Measurements from ENCODE around the gene RGS11. TPM values are rescaled to one million over a fixed set of nuclear protein-coding genes. Genes with fewer than 3 reads are reported as not detected.

RGS11 gene
- total and polyA plus RNA-seq, 4 donors = 0.51 to 1.6 (median 0.77) TPM; not detected in 1

DNA sequence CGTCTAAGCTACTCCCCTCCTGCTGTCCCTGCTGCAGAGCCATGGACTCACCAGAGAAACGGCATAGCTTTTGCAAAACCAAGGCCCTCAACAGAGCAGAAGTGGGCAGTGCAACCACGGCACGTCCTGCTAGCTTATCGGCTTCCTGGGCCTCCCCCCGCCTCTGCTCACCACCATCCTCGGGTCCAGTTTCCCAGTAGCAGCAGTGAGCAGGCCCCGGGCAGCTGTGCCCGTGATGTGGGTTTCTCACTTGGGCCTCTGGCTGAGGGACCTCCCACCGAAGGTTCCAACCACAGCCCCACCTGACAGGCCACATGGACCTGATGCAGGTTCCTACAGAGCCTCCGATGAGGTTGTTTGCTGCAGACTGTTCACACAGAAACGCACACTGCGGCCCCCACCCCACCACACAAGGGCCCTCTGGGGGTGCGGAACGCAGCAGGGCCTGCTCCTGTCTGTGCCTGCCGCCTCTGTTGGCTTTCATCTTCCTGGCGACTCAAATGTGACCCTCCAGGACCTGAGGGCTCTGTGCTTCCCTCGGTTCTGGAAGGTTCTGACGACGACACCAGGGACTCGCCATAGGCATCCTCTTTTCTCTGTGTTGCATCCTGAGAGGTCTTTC is 32.1 kb upstream of the RGS11 start:
- Histone ChIP-seq H3K4me1 (ENCODE audit: control insufficient read depth in 4 of 4, insufficient read depth in 4 of 4, low read length in 3 of 4) (no peaks in the 10 kb centered on the region), H3K4me3 (ENCODE audit: low read depth in 1 of 3, low read length in 3 of 3) (no peak overlapping the region), H3K9me3 (ENCODE audit: control insufficient read depth in 4 of 4, low read length in 3 of 4) (no peaks in the 10 kb centered on the region), H3K36me3 (ENCODE audit: control insufficient read depth in 4 of 4, insufficient read depth in 3 of 4, low read depth in 1 of 4, low read length in 3 of 4) (peaks cover 0 to 30% (median 8%) of the 10 kb centered on the region in 4 donors), H3K9ac (ENCODE audit: low read depth in 1 of 2, low read length in 2 of 2) (no peak overlapping the region), H3K27ac (ENCODE audit: low read depth in 1 of 2, low read length in 2 of 2) (no peak overlapping the region), H3K27me3 (ENCODE audit: control insufficient read depth in 4 of 4, insufficient read depth in 4 of 4, low read length in 3 of 4) (no peaks in the 10 kb centered on the region)
- no peak for DNase-seq (ENCODE audit: low spot score)
- no peak for TF ChIP-seq RAD21 (IDR thresholded peaks at IDR 0.05)
- no peak for TF ChIP-seq ATF3 (IDR thresholded peaks at IDR 0.05)
- TF ChIP-seq YY1 (IDR thresholded peaks at IDR 0.05) = no peak
- TF ChIP-seq FOXA2 (IDR thresholded peaks at IDR 0.05) = no peak
- TF ChIP-seq GABPA (IDR thresholded peaks at IDR 0.05 in 1 of 2, conservative IDR thresholded peaks at IDR 0.05 in 1 of 2) = no peak
- TF ChIP-seq JUND (IDR thresholded peaks at IDR 0.05) = no peak
- no peak for TF ChIP-seq SP1 (IDR thresholded peaks at IDR 0.05)
- no peak for TF ChIP-seq RXRA (IDR thresholded peaks at IDR 0.05)
- TF ChIP-seq, protein P1, sequence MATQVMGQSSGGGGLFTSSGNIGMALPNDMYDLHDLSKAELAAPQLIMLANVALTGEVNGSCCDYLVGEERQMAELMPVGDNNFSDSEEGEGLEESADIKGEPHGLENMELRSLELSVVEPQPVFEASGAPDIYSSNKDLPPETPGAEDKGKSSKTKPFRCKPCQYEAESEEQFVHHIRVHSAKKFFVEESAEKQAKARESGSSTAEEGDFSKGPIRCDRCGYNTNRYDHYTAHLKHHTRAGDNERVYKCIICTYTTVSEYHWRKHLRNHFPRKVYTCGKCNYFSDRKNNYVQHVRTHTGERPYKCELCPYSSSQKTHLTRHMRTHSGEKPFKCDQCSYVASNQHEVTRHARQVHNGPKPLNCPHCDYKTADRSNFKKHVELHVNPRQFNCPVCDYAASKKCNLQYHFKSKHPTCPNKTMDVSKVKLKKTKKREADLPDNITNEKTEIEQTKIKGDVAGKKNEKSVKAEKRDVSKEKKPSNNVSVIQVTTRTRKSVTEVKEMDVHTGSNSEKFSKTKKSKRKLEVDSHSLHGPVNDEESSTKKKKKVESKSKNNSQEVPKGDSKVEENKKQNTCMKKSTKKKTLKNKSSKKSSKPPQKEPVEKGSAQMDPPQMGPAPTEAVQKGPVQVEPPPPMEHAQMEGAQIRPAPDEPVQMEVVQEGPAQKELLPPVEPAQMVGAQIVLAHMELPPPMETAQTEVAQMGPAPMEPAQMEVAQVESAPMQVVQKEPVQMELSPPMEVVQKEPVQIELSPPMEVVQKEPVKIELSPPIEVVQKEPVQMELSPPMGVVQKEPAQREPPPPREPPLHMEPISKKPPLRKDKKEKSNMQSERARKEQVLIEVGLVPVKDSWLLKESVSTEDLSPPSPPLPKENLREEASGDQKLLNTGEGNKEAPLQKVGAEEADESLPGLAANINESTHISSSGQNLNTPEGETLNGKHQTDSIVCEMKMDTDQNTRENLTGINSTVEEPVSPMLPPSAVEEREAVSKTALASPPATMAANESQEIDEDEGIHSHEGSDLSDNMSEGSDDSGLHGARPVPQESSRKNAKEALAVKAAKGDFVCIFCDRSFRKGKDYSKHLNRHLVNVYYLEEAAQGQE (IDR thresholded peaks at IDR 0.05) = no peak
- TF ChIP-seq, protein P2, sequence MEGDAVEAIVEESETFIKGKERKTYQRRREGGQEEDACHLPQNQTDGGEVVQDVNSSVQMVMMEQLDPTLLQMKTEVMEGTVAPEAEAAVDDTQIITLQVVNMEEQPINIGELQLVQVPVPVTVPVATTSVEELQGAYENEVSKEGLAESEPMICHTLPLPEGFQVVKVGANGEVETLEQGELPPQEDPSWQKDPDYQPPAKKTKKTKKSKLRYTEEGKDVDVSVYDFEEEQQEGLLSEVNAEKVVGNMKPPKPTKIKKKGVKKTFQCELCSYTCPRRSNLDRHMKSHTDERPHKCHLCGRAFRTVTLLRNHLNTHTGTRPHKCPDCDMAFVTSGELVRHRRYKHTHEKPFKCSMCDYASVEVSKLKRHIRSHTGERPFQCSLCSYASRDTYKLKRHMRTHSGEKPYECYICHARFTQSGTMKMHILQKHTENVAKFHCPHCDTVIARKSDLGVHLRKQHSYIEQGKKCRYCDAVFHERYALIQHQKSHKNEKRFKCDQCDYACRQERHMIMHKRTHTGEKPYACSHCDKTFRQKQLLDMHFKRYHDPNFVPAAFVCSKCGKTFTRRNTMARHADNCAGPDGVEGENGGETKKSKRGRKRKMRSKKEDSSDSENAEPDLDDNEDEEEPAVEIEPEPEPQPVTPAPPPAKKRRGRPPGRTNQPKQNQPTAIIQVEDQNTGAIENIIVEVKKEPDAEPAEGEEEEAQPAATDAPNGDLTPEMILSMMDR (IDR thresholded peaks at IDR 0.05; ENCODE audit: low read depth, low read length, missing input control) = no peak
- no peak for TF ChIP-seq HNF4G (IDR thresholded peaks at IDR 0.05)
- no peak for TF ChIP-seq NR2F2 (IDR thresholded peaks at IDR 0.05)
- WGBS = 88% methylated on average over 21 of the region's 21 CpGs

DNA sequence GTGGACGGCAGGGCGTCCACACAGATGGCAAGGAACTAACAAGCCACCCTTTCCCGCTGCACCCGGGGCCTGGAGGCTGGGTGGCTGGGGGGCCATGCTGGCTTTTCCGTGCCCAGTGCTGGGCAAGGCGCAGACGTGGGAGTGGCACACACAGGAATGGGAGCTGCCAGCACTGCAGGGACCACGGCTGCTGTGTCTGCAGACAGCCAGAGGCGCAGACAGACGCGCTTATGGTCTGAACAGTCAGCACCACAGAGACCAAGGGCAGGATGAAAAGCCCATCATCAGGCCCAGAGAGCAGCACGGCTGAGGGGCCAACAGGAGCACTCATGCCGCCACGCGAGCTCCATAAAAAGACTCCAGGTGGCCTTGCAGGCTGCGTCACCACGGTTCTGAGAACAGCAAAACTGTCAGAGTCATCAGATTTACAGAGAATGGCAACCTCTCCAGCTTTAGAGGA is 31.2 kb upstream of the RGS11 start:
- Histone ChIP-seq H3K27ac (ENCODE audit: low read depth in 1 of 2, low read length in 2 of 2) (no peak overlapping the region), H3K36me3 (ENCODE audit: control insufficient read depth in 4 of 4, insufficient read depth in 3 of 4, low read depth in 1 of 4, low read length in 3 of 4) (peaks cover 0 to 35% (median 6%) of the 10 kb centered on the region in 4 donors), H3K4me1 (ENCODE audit: control insufficient read depth in 4 of 4, insufficient read depth in 4 of 4, low read length in 3 of 4) (no peaks in the 10 kb centered on the region), H3K9me3 (ENCODE audit: control insufficient read depth in 4 of 4, low read length in 3 of 4) (no peaks in the 10 kb centered on the region), H3K9ac (ENCODE audit: low read depth in 1 of 2, low read length in 2 of 2) (no peak overlapping the region), H3K4me3 (ENCODE audit: low read depth in 1 of 3, low read length in 3 of 3) (no peak overlapping the region), H3K27me3 (ENCODE audit: control insufficient read depth in 4 of 4, insufficient read depth in 4 of 4, low read length in 3 of 4) (no peaks in the 10 kb centered on the region)
- 96% methylated on average over 17 of the region's 17 CpGs for WGBS
- TF ChIP-seq RXRA (IDR thresholded peaks at IDR 0.05) (no peak), ATF3 (IDR thresholded peaks at IDR 0.05) (no peak), YY1 (IDR thresholded peaks at IDR 0.05) (no peak), TAF1 (conservative IDR thresholded peaks at IDR 0.05) (no peak), FOXA1 (IDR thresholded peaks at IDR 0.05) (no peak), NR2F2 (IDR thresholded peaks at IDR 0.05) (no peak), EGR1 (IDR thresholded peaks at IDR 0.05; ENCODE audit: low read depth in 2 of 2) (no peak), HNF4G (IDR thresholded peaks at IDR 0.05) (no peak)
- TF ChIP-seq, protein P3, sequence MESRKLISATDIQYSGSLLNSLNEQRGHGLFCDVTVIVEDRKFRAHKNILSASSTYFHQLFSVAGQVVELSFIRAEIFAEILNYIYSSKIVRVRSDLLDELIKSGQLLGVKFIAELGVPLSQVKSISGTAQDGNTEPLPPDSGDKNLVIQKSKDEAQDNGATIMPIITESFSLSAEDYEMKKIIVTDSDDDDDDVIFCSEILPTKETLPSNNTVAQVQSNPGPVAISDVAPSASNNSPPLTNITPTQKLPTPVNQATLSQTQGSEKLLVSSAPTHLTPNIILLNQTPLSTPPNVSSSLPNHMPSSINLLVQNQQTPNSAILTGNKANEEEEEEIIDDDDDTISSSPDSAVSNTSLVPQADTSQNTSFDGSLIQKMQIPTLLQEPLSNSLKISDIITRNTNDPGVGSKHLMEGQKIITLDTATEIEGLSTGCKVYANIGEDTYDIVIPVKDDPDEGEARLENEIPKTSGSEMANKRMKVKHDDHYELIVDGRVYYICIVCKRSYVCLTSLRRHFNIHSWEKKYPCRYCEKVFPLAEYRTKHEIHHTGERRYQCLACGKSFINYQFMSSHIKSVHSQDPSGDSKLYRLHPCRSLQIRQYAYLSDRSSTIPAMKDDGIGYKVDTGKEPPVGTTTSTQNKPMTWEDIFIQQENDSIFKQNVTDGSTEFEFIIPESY (IDR thresholded peaks at IDR 0.05) = no peak
- TF ChIP-seq, protein P1 (IDR thresholded peaks at IDR 0.05) = no peak
- TF ChIP-seq, protein P2 (IDR thresholded peaks at IDR 0.05; ENCODE audit: low read depth, low read length, missing input control) = no peak
- no peak for DNase-seq (ENCODE audit: low spot score)

All from liver (tissue), 9 donors.